ENCODE measurements around the gene TMEM167B. TPM values are rescaled to one million over a fixed set of nuclear protein-coding genes. Genes with fewer than 3 reads are reported as not detected.

TMEM167B gene
- total RNA-seq, 4 donors from 2014 or later, result 2.2 to 23.0 (median 18.8) TPM

DNA sequence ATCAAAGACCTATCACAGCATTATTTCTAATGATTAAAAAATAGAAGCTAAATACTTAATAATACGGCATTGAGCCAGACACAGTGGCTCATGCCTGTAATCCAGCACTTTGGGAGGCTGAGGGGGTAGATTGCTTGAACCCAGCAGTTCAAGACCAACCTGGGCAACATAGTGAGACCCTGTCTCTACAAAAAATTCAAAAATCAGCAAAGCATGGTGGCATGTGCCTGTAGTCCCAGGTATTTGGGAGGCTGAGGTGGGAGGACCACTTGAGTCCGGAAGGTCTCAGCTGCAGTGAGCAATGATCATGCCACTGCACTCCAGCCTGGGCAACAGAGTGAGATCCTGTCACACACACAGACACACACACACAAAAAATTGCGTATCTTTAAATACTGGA is 25.4 kb upstream of the TMEM167B start:
- Histone ChIP-seq H3K27ac (no peak overlapping the region), H3K9me3 (no peaks in the 10 kb centered on the region), H3K4me3 (no peak overlapping the region), H3K27me3 (no peaks in the 10 kb centered on the region), H3K36me3 (peaks cover 0 to 21% (median 10%) of the 10 kb centered on the region in 4 donors), H3K4me1 (peaks cover 0 to 5% (median 2%) of the 10 kb centered on the region in 4 donors)
- intact Hi-C loops (cut with DNase I; ENCODE audit: low total_unique reads) (no loop called here), in situ Hi-C loops (cut with MboI; ENCODE audit: low pct_ligation_motif_present in 1 of 4, low pct_unique_long_range_greater_than_20kb in 1 of 4, low sequenced_read_pairs in 3 of 4) (loop anchor here in 1 of 4 donors (25.0 kb wide), 1 partner anchor 853 kb away; the partner anchor contains the start of gene SLC25A24)
- DNase-seq, result no peak
- 97 to 100% methylated on average over 2 to 3 of the region's 3 CpGs for WGBS, 2 donors (ENCODE audit: low coverage in 1 of 2)
- TF ChIP-seq POLR2A (IDR thresholded peaks at IDR 0.05), result no peak
- no peak for TF ChIP-seq POLR2AphosphoS5 (IDR thresholded peaks at IDR 0.05)
- no peak for TF ChIP-seq EP300 (IDR thresholded peaks at IDR 0.05; ENCODE audit: low read depth)
- TF ChIP-seq, protein P1, sequence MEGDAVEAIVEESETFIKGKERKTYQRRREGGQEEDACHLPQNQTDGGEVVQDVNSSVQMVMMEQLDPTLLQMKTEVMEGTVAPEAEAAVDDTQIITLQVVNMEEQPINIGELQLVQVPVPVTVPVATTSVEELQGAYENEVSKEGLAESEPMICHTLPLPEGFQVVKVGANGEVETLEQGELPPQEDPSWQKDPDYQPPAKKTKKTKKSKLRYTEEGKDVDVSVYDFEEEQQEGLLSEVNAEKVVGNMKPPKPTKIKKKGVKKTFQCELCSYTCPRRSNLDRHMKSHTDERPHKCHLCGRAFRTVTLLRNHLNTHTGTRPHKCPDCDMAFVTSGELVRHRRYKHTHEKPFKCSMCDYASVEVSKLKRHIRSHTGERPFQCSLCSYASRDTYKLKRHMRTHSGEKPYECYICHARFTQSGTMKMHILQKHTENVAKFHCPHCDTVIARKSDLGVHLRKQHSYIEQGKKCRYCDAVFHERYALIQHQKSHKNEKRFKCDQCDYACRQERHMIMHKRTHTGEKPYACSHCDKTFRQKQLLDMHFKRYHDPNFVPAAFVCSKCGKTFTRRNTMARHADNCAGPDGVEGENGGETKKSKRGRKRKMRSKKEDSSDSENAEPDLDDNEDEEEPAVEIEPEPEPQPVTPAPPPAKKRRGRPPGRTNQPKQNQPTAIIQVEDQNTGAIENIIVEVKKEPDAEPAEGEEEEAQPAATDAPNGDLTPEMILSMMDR (IDR thresholded peaks at IDR 0.05), result no peak

DNA sequence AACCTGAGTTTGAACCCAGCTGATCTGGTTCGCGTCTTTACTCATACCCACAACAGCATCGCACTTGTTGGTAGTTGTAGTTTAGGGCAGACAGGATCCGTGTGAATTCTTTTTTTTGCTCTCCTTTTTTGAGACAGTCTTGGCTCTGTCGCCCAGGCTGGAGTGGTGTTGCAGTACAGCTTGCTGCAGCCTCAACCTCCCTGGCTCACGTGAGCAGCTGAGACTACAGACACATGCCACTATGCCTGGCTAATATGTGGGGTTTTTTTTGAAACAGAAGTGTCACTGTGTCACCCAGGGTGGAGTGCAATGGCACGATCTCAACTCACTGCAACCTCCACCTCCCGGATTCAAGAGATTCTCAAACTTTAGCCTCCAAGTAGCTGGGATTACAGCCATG is 22.7 kb upstream of the TMEM167B start:
- 92 to 95% methylated on average over 5 to 8 of the region's 8 CpGs for WGBS, 2 donors (ENCODE audit: low coverage in 1 of 2)
- peaks cover 0 to 21% (median 10%) of the 10 kb centered on the region in 4 donors for H3K36me3 ChIP-seq

DNA sequence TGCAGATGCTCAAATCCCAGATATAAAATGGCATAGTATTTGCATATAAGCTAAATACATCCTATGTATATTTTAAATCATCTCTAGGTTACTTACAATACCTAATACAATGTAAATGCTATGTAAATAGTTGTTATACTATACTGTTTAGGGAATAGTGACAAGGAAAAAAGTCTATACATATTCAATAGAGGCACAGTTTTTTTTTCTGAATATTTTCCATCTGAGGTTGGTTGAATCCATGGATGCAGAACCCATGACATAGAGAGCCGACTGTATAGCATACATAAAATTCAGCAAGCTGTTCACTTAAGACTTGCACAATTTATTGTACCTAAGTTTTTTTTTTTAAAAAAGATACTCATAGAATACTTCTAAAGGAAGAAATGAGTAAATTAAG is 21.3 kb upstream of the TMEM167B start:
- Histone ChIP-seq H3K9me3 (no peaks in the 10 kb centered on the region), H3K27me3 (no peaks in the 10 kb centered on the region), H3K4me1 (peaks cover 0 to under 1% (median 0%) of the 10 kb centered on the region in 4 donors), H3K36me3 (peaks cover 0 to 15% (median 7%) of the 10 kb centered on the region in 4 donors), H3K4me3 (no peak overlapping the region), H3K27ac (no peak overlapping the region)
- in situ Hi-C loops (cut with MboI; ENCODE audit: low pct_ligation_motif_present in 1 of 4, low pct_unique_long_range_greater_than_20kb in 1 of 4, low sequenced_read_pairs in 3 of 4) (loop anchor here in 1 of 4 donors (25.0 kb wide), 1 partner anchor 857 kb away; the partner anchor contains the start of gene SLC25A24), intact Hi-C loops (cut with DNase I; ENCODE audit: low total_unique reads) (no loop called here)
- no peak for DNase-seq
- TF ChIP-seq POLR2A (IDR thresholded peaks at IDR 0.05), result no peak
- TF ChIP-seq, protein P1 (IDR thresholded peaks at IDR 0.05), result no peak
- no peak for TF ChIP-seq POLR2AphosphoS5 (IDR thresholded peaks at IDR 0.05)
- no peak for TF ChIP-seq EP300 (IDR thresholded peaks at IDR 0.05; ENCODE audit: low read depth)
- WGBS, 2 donors (ENCODE audit: low coverage in 1 of 2), result 81 to 92% methylated on average over 1 of the region's 1 CpG

More for the DNA sequence above, 22.7 kb upstream of the TMEM167B start:
- no peak for TF ChIP-seq POLR2A (IDR thresholded peaks at IDR 0.05)
- TF ChIP-seq, protein P1 (IDR thresholded peaks at IDR 0.05), result no peak
- TF ChIP-seq EP300 (IDR thresholded peaks at IDR 0.05; ENCODE audit: low read depth), result no peak
- no peak for TF ChIP-seq POLR2AphosphoS5 (IDR thresholded peaks at IDR 0.05)
- no peak overlapping the region for H3K27ac ChIP-seq
- intact Hi-C loops (cut with DNase I; ENCODE audit: low total_unique reads) (no loop called here), in situ Hi-C loops (cut with MboI; ENCODE audit: low pct_ligation_motif_present in 1 of 4, low pct_unique_long_range_greater_than_20kb in 1 of 4, low sequenced_read_pairs in 3 of 4) (loop anchor here in 1 of 4 donors (25.0 kb wide), 1 partner anchor 856 kb away; the partner anchor contains the start of gene SLC25A24)
- H3K9me3 ChIP-seq, result no peaks in the 10 kb centered on the region
- no peaks in the 10 kb centered on the region for H3K4me1 ChIP-seq
- no peaks in the 10 kb centered on the region for H3K27me3 ChIP-seq
- DNase-seq, result no peak
- no peak overlapping the region for H3K4me3 ChIP-seq

DNA sequence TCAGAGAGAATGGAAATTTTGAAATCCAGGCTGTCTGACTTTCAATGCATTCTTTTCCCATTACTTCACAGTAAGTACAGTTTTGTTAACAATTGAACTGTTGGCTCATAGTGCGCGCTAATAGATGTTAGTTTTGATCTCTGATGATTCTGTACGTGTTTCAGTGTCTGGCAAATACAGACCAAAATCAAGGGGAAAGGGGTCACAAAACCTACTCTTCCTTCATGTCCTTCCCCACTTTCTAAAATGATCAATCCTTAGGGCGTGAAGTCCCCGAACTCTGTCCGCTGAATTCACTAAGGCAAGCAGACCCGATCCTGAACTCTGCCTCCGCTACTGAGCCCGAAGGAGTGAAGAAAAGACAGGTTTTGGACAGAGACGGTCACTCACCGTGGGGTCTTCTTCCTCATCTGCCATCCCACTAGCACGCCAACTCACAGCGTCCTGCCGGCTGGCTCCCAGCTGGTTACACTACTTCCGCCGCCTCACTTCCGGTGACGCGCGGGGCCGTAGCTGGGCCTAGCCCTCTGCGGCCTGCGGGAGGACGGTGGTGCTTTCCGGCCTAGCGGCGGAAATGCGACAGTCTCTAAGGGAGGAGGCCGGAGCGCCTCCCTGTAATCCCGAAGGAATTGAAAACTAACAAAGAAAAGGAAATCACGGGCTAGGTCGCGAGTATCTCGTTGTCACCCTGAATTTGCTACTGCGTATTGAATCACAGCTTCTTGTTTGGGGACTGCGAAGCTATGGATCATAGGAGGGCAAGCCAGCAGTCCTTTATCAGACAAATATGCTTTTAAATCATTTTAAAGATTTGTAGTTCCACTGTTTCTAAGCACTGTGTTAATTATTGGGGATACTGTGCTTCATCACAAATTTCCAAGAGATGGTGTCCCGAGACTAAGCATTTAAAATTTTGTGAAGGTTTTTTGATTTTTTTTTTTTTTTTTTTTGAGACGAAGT is 14.8 kb upstream of the TMEM167B start, which contains the start of gene TAF13:
Gene TAF13, minus strand, starts transcription at position 473 of the 960 bp plus-strand sequence. Its CDS starts 56 bp downstream, at position 417.
- peak; percentile 95 for DNase-seq
- H3K4me3 ChIP-seq, result peak within 1 kb of the TSS; percentile 52 to 70 (median 62)
- TF ChIP-seq POLR2AphosphoS5 (IDR thresholded peaks at IDR 0.05), result peak; percentile 98 to 99 (median 99)
- TF ChIP-seq, protein P1 (IDR thresholded peaks at IDR 0.05), result peak; percentile 29 to 76 (median 41)
- no peak for TF ChIP-seq EP300 (IDR thresholded peaks at IDR 0.05; ENCODE audit: low read depth)
- peak; percentile 96 for TF ChIP-seq POLR2A (IDR thresholded peaks at IDR 0.05)
- WGBS, 2 donors (ENCODE audit: low coverage in 1 of 2), result 5% methylated on average over 6 to 39 of the region's 39 CpGs
- no peaks in the 10 kb centered on the region for H3K36me3 ChIP-seq
- H3K4me1 ChIP-seq, result peaks cover 0 to 18% (median 11%) of the 10 kb centered on the region in 4 donors
- H3K27me3 ChIP-seq, result no peaks in the 10 kb centered on the region
- intact Hi-C loops (cut with DNase I; ENCODE audit: low total_unique reads) (no loop called here), in situ Hi-C loops (cut with MboI; ENCODE audit: low pct_ligation_motif_present in 1 of 4, low pct_unique_long_range_greater_than_20kb in 1 of 4, low sequenced_read_pairs in 3 of 4) (no loop called here)
- no peaks in the 10 kb centered on the region for H3K9me3 ChIP-seq
- H3K27ac ChIP-seq, result peak within 1 kb of the TSS; percentile 79 to 97 (median 93)
